GM19351 (cell line): Measurements from ENCODE around the gene IFITM5.

ENCODE experiments used
- ATAC-seq: cut with Tn5 transposase; IDR thresholded peaks from one replicate; pipeline ENCODE4 v1.9.1; 2021; ENCODE audit warnings: mild to moderate bottlenecking, moderate library complexity; ENCODE audit not compliant: unreplicated experiment

Gene IFITM5

GRCh38 chr11:285021-285893 lies 14.1 kb downstream of the IFITM5 start:
- no peak for ATAC-seq

- no peak for ATAC-seq
Observed at GRCh38 chr11:284105-285020, 15.0 kb downstream of the IFITM5 start.

DNA sequence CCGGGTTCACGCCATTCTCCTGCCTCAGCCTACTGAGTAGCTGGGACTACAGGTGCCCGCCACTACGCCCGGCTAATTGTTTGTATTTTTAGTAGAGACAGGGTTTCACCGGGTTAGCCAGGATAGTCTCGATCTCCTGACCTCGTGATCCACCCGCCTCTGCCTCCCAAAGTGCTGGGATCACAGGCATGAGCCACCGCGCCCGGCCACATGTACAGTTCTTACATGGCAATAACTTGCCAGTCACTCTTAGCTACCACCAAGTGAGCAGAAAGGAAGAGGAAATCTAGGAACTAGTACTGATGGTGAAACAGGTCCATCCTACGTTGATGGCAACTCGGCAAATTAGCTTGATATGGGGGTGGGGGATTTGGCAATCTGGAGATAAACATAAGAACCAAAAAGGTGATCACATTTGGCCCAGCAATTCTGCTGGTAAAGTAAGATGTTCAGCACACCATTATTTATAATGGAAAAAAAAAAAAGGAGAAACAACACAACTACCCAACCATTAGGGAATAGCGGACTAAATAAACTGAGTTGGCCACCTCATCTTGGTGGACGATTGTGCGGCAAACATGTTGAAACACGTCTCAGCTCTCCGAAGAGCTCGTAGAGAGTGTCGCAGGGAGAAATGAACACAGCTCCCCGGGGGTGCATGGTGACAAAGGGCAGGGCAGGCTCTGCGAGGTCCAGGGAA lies 15.8 kb downstream of the IFITM5 start:
- ATAC-seq, result no peak

DNA sequence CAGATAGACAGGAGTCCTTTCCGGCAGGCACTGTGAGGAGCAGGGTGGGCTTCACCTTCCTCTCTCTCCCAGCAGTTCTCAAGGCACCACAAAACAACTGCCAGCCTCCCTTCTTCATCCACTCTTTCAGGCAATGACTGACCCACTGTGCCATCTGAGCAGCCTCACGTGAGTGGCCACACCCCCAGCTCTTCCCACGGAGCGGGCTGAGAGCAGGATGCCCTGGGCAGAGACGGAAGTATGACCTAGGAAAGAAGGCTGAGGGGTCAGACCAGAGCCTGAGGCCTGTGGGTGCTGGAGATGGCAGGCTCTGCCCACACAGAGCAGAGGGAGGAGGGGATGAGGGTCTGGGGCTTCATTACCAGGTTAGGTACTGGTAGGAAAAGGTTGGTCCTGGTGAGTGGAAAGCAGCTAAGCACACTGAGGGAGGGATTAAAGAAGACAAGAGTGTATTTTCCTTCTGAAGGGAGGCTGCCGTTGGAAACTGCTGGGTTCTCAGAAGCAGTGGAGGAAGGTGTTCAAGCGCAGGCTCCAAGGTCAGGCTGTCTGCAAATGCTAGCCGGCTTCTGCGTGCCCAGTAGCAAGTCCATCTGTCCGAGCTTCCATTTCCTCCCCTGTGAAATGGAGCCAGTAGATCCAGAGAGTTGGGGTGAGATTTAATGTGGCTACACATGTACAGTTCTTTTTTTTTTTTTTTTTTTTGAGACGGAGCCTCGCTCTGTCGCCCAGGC lies 16.5 kb downstream of the IFITM5 start:
- ATAC-seq, result no peak

GRCh38 chr11:282171-282570 lies 17.2 kb downstream of the IFITM5 start:
- ATAC-seq, result no peak

- no peak for ATAC-seq
Observed at GRCh38 chr11:281486-282161, 17.7 kb downstream of the IFITM5 start.

GRCh38 chr11:280706-281485 lies 18.4 kb downstream of the IFITM5 start:
- no peak for ATAC-seq

DNA sequence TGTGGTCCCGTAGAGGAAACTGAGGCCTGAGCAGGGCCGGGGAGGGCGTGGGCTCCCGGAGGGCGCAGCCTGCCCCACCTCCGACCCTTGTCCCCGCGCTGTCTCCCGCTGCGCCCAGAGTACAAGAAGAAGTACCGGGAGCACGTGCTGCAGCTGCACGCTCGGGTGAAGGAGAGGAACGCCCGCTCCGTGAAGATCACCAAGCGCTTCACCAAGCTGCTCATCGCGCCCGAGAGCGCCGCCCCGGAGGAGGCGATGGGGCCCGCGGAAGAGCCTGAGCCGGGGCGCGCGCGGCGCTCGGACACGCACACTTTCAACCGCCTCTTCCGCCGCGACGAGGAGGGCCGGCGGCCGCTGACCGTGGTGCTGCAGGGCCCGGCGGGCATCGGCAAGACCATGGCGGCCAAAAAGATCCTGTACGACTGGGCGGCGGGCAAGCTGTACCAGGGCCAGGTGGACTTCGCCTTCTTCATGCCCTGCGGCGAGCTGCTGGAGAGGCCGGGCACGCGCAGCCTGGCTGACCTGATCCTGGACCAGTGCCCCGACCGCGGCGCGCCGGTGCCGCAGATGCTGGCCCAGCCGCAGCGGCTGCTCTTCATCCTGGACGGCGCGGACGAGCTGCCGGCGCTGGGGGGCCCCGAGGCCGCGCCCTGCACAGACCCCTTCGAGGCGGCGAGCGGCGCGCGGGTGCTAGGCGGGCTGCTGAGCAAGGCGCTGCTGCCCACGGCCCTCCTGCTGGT lies 19.2 kb downstream of the IFITM5 start:
- no peak for ATAC-seq

DNA sequence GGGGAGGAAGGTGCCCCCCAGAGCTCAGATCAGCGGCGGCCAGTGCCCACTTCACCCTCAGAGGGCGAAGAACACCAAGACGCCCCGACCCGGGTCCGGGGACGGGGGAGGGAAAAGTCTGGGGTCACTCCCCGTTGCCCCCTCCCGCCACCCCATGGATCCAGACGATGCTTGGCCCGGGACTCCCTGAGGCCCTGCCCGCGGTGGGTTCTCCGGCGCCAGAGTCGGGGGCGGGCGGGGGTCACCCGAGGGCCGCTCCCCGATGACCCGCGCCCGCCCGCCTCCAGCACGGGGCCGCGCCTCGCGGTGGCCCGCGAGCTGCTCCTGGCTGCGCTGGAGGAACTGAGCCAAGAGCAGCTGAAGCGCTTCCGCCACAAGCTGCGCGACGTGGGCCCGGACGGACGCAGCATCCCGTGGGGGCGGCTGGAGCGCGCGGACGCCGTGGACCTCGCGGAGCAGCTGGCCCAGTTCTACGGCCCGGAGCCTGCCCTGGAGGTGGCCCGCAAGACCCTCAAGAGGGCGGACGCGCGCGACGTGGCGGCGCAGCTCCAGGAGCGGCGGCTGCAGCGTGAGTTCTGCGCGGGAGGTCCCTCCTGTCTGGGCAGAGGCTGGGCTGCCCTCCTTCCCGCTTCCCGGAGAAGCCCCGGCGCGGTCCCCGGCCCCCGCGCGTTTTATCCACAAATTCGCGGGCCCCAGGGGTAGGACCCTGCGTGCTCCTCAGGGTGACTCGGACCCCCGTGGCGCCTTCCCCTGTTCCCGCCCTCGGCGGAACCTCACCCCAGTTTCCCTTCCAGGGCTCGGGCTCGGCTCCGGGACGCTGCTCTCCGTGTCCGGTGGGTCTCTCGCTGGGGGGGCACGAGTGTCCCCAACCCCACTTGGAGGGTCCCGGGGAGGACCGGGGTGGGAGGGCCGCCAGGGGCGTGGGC lies 20.0 kb downstream of the IFITM5 start:
- no peak for ATAC-seq

DNA sequence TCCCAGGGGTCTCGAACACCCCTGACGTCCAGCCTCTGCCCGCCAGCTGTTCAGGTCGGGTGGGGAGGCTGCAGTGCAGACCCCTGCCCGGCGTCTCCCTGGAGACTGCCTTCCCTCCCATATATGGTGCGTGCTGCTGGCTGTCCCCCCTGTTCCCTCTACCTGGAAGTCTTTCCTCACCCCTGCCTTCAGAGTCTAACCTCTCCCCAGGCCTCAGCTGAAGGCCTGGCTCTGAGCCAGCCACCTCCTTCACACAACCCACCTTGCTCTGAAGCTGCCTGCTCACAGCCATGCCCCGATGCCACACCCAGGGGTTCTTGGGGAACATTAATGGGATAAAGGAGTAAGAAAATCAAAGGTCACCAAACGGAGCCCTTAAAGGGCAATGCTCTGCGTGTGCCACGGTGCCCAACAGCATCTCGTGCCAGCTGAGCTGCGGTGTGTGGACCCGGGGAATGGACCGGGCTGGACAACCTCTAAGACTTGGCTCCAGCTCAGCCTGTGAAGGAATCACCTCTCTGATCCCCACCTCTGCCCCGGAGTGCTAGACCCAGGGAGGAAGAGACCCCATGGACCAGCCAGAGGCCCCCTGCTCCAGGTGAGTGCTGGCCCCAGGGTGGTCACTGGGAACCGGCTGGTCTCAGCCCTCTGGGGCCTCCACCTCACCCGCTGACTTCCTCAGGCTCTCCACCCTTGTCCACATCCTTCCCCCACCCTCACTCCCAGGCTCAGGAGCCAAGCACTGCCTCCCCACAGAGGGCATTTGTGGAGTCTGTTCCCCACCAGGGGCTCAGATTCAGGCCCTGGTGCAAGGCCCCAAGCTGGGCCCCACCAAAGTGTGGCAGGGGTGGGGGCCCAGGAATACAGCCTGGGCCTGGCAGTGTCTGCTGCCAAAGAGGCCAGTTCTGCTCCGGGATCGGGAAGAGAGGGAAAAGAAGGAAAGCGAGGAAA lies 21.1 kb downstream of the IFITM5 start, which contains the start of gene NLRP6:
NLRP6 (plus strand) TSS at position 407 of the 951 bp plus-strand sequence; CDS start at position 570, 163 bp downstream.
- no peak for ATAC-seq

- no peak for ATAC-seq
Observed at GRCh38 chr11:276219-276618, 23.1 kb downstream of the IFITM5 start.

DNA sequence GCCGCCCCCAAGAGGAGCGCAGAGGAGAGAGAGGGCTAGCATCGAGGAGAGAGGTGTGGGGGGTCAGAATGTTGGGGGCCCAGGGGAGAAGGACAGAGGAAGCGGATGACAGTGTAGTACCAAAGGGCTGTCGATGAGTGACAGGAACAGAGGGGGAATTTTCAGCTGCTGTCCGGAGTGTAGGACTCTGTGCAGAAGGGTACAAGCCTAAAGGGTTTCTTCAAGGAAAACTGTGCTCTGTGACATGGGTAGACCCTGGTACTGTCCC lies 26.5 kb downstream of the IFITM5 start:
- ATAC-seq, result no peak

GRCh38 chr11:272195-272930 lies 27.0 kb downstream of the IFITM5 start:
- ATAC-seq, result no peak

GRCh38 chr11:271319-271715 lies 28.0 kb downstream of the IFITM5 start:
- ATAC-seq, result no peak

GRCh38 chr11:270451-271318 lies 28.6 kb downstream of the IFITM5 start:
- no peak for ATAC-seq
